HG03103 (cell line): ENCODE data around the gene CGB1.
"Not testable (repeated sequence)": the region's sequence is repeated elsewhere in the genome, so short reads cannot be mapped to it uniquely, and the experiment has no call there.

Source experiments
- ATAC-seq: cut with Tn5 transposase; IDR thresholded peaks from one replicate; pipeline ENCODE4 v1.9.1; 2021; ENCODE audit warnings: low read depth; ENCODE audit not compliant: unreplicated experiment

CGB1 gene

GRCh38 chr19:49025088-49025487, 11.6 kb downstream of the CGB1 start:
- ATAC-seq, result not testable (repeated sequence)

DNA sequence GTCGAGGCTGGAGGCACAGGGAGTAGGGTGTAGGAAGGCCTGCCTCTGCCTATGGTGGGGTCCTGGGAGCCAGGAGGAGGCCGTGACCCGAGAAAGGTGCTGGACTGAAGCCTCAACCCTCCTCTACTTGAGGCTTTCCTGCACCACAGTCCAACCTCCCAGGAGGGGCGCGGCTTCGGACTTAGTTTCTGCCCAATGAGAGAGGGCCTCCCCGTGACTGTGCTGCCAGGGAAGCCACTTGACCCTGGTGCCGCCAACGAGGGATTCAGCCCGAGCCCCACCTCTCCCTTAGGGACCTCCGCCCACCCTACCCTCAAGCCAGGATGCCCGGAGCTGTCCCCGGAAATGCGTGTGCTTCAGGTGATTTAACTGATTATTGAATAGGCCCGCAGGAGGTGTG, 12.5 kb downstream of the CGB1 start, which contains the start of gene CGB3:
Gene CGB3 (minus strand): TSS at position 101 of the 400 bp plus-strand sequence. CDS start 362 bp downstream, outside the sequence.
- not testable (repeated sequence) for ATAC-seq

GRCh38 chr19:49022116-49022515, 14.6 kb downstream of the CGB1 start:
- ATAC-seq, result no peak

DNA sequence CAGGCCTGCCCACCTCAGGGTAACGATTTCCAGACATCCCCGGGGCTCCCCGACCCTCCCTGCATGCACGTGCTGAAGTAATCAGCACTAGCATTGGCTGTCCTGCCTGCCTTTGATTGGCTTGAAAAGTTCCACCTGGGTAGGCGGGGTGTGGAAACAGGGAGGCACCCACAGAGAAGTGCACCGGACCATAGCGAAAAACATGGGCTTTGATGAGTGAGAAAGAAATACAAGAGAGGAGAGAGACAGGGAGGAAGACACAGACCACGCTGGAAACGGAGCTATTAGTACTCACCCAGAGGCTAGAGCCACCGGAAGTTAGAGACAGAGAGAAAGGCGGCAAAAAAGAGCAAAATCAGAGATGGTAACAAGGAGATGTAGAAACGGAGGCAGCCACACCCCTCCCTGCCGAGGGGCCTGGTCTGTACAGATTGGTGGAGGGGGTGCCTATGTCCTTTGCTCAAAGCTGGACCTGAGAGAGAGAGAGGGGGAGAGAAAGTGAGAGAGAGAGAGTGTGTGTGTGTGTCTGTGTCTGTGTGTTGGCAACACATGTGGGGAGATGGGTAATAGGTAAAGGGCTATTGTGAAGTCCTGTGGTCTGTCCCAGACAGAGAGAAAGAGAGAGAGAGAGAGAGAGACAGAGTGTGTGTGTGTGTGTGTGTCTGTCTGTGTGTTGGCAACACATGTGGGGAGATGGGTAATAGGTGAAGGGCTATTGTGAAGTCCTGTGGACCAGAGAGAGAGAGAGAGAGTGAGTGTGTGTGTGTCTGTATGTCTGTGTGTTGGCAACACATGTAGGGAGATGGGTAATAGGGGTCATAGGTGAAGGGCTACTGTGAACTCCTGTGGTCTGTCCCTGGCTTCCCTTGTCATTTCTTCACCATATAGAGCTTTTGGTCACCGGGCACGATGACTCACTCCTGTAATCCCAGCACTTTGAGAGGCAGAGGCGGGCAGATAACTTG, 15.5 kb downstream of the CGB1 start:
- no peak for ATAC-seq

DNA sequence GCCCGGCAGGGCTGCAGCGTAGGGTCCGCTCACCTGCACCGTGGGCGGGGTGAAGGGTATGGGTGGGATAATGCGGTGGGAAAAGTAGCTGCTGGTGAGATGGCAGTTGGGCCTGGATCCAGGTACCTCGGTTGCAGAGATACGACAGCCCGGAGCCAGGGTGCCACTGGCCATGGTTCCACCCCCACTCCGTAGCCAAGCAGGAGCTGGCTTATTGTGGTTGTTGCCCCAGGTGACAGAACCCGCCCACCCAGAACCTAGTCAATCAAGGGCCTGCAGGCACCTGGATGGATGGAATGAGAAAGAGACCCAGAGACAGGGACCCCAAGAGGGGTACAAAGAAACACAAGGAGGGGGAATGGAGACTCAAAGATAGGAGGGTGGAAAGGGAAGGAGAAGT, 16.4 kb downstream of the CGB1 start:
- ATAC-seq, result no peak

DNA sequence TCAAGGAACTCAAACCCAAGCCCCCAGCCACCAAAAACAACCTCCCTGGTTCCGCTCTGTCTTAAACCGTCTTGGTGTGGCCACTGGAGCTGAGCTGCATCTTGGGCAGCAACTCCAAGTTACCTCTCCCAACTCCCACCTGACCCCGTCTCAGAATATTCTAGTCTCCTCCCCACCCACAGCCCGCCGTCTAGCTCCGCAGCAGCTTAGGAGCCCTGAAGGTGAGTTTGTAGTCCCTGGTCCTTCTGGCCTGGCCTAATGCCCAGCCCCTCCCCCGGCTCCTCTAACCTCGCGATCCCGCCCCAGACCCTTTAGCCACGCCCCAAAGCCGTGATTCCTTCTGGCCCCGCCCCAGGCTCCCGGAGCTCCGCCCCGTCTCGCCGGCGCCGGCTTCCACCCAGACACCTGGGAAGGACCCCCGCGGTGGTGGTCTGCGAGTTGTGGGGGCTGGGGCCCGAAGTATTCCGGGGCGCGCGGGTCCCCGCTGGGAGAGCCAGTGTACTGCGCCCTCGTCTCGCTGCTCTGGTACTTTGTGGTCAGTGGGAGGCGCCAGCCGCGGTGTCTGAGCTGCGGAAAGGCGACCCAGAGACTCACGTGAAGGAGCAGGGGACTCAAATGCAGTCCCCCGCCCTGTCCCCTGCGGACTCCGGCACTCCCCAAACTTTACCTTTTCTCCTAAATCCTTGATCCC, 17.3 kb downstream of the CGB1 start:
- ATAC-seq, result no peak

- ATAC-seq, result not testable (repeated sequence)
These were observed 18.1 kb downstream of the CGB1 start for GRCh38 chr19:49018388-49019241.

GRCh38 chr19:49017666-49018351, 18.9 kb downstream of the CGB1 start:
- no peak for ATAC-seq

GRCh38 chr19:49017041-49017665, 19.5 kb downstream of the CGB1 start, which contains the start of gene LHB:
Gene LHB, minus strand, starts transcription at chr19:49017091. Its CDS starts 10 bp downstream, at chr19:49017081.
- ATAC-seq, result no peak

- no peak for ATAC-seq
These were observed 20.4 kb downstream of the CGB1 start for GRCh38 chr19:49016067-49016839.

- ATAC-seq, result no peak
These were observed 21.8 kb downstream of the CGB1 start for GRCh38 chr19:49014870-49015255.

- no peak for ATAC-seq
These were observed 22.4 kb downstream of the CGB1 start for GRCh38 chr19:49014123-49014869.

GRCh38 chr19:49011194-49011593, 25.5 kb downstream of the CGB1 start:
- no peak for ATAC-seq

DNA sequence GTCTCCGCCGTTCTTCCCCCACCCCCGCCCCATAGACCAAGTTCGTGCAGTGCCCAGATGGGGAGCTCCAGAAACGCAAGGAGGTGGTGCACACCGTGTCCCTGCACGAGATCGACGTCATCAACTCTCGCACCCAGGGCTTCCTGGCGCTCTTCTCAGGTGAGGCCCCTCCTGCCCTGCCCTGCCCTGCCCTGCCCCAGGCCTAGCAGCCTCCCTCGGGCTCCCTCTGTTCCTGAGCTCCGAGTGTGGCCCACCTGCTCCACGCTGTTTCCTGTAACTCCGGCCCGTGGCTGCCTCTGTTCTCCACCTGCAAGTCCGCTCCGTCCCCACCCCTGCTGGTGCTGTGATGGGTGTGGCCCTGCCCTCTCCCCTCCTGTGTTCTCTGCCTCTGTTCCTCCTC, 26.2 kb downstream of the CGB1 start:
- ATAC-seq, result no peak

GRCh38 chr19:49009828-49010227, 26.9 kb downstream of the CGB1 start:
- ATAC-seq, result no peak

GRCh38 chr19:49006905-49007304, 29.8 kb downstream of the CGB1 start:
- no peak for ATAC-seq

DNA sequence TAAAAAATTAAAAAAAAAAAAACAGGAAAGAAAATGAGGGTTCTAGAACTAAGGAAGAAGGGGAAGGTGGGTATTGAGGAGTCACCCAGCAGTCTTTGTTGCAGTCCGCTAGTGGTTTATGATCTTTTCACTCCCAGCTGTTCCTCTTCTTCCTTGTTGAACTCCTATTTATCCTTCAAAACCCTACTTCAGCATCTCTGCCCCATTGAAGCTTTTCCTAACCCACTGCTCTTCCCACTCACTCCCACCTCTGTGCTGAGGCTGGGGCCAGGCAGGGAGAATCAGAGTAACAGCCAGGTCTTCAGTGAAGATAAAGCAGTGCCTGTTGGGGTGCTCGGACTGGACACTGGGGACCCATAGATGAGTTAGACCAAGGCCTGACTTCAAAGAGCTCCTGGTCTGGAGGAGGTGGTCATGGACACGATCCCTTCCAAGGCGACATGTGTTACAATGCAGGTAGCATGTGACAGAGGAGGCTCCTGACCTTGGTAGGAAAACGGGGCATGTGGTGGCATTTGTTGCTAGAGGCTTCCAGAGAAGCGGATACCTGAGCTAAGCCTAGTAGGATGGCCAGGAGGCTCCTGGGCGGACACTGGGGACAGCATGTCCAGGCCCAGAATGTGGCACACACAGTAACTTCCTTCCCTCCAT, 31.6 kb downstream of the CGB1 start:
- no peak for ATAC-seq

GRCh38 chr19:49004133-49004532, 32.6 kb downstream of the CGB1 start:
- no peak for ATAC-seq
